ENCODE measurements around the gene SASH1. TPM values are rescaled to one million over a fixed set of nuclear protein-coding genes. Genes with fewer than 3 reads are reported as not detected.
"Not testable (repeated sequence)": the region's sequence is repeated elsewhere in the genome, so short reads cannot be mapped to it uniquely, and the experiment has no call there.

Gene SASH1
- total and polyA plus RNA-seq, 7 experiments from 2014 or later, result 0.24 to 7.8 (median 1.4) TPM; not detected in 2

GRCh38 chr6:148580442-148580841 lies 237.8 kb downstream of the SASH1 start:
- Mint-ChIP-seq H3K36me3 (no peaks in the 10 kb centered on the region), H3K27me3 (peaks cover 37 to 64% (median 45%) of the 10 kb centered on the region in 5 donors), H3K9me3 (peaks cover 4 to 22% (median 10%) of the 10 kb centered on the region in 11 donors), H3K27ac (no peak overlapping the region), H3K4me1 (peaks cover 0 to 2% (median 0%) of the 10 kb centered on the region in 7 donors), H3K4me3 (no peak overlapping the region)
- POLR2A ChIA-PET, result no interaction called here
- DNase-seq (no peak), ATAC-seq (no peak)
- H3K27me3 ChIP-seq (ENCODE audit: control insufficient read depth in 2 of 2, insufficient read depth in 2 of 2, low read length in 2 of 2), result no peaks in the 10 kb centered on the region
- H3K4me1 ChIP-seq (ENCODE audit: control insufficient read depth in 2 of 2, insufficient read depth in 2 of 2, low read length in 2 of 2), result no peaks in the 10 kb centered on the region
- intact Hi-C loops (cut with micrococcal nuclease), result no loop called here
- H3K4me3 ChIP-seq (ENCODE audit: low read length), result no peak overlapping the region
- no peaks in the 10 kb centered on the region for H3K9me3 ChIP-seq (ENCODE audit: control insufficient read depth in 2 of 3, low read length in 3 of 3)
- no peaks in the 10 kb centered on the region for H3K36me3 ChIP-seq (ENCODE audit: control insufficient read depth in 2 of 3, insufficient read depth in 3 of 3, low read length in 3 of 3)
- CTCF ChIA-PET, result no interaction called here
- no peak overlapping the region for H3K27ac ChIP-seq (ENCODE audit: low read depth, low read length)

- intact Hi-C loops (cut with micrococcal nuclease), result no loop called here
- Histone ChIP-seq H3K9me3 (ENCODE audit: control insufficient read depth in 2 of 3, low read length in 3 of 3) (no peaks in the 10 kb centered on the region), H3K4me3 (ENCODE audit: low read length) (no peak overlapping the region), H3K4me1 (ENCODE audit: control insufficient read depth in 2 of 2, insufficient read depth in 2 of 2, low read length in 2 of 2) (no peaks in the 10 kb centered on the region), H3K36me3 (ENCODE audit: control insufficient read depth in 2 of 3, insufficient read depth in 3 of 3, low read length in 3 of 3) (no peaks in the 10 kb centered on the region), H3K27me3 (ENCODE audit: control insufficient read depth in 2 of 2, insufficient read depth in 2 of 2, low read length in 2 of 2) (no peaks in the 10 kb centered on the region), H3K27ac (ENCODE audit: low read depth, low read length) (no peak overlapping the region)
- no peak overlapping the region for H3K4me3 Mint-ChIP-seq
- H3K4me1 Mint-ChIP-seq, result peaks cover 0 to 2% (median 0%) of the 10 kb centered on the region in 7 donors
- ATAC-seq (no peak), DNase-seq (no peak)
- CTCF ChIA-PET, result interaction anchor here (0.6 kb wide), 1 partner anchor 25 kb away, joined by 3 read pairs; no protein-coding TSS in a partner anchor
- POLR2A ChIA-PET, result no interaction called here
- H3K27me3 Mint-ChIP-seq, result peaks cover 37 to 68% (median 43%) of the 10 kb centered on the region in 5 donors
- H3K27ac Mint-ChIP-seq, result no peak overlapping the region
- peaks cover 8 to 47% (median 21%) of the 10 kb centered on the region in 11 donors for H3K9me3 Mint-ChIP-seq
- H3K36me3 Mint-ChIP-seq, result peaks cover 0 to 14% (median 4%) of the 10 kb centered on the region in 5 donors
Measured at GRCh38 chr6:148583631-148584030, 241.0 kb downstream of the SASH1 start.

- ATAC-seq; H3K27ac Mint-ChIP-seq; H3K36me3 ChIP-seq (ENCODE audit: control insufficient read depth in 2 of 3, insufficient read depth in 3 of 3, low read length in 3 of 3); DNase-seq; H3K9me3 ChIP-seq (ENCODE audit: control insufficient read depth in 2 of 3, low read length in 3 of 3); H3K27me3 ChIP-seq (ENCODE audit: control insufficient read depth in 2 of 2, insufficient read depth in 2 of 2, low read length in 2 of 2); H3K4me3 Mint-ChIP-seq; H3K4me3 ChIP-seq (ENCODE audit: low read length); POLR2A ChIA-PET; CTCF ChIA-PET; H3K4me1 ChIP-seq (ENCODE audit: control insufficient read depth in 2 of 2, insufficient read depth in 2 of 2, low read length in 2 of 2); H3K4me1 Mint-ChIP-seq; intact Hi-C loops (cut with micrococcal nuclease); H3K27ac ChIP-seq (ENCODE audit: low read depth, low read length): not testable (repeated sequence)
- peaks cover 0 to 14% (median 4%) of the 10 kb centered on the region in 5 donors for H3K36me3 Mint-ChIP-seq
- peaks cover 8 to 51% (median 21%) of the 10 kb centered on the region in 11 donors for H3K9me3 Mint-ChIP-seq
- peaks cover 23 to 61% (median 26%) of the 10 kb centered on the region in 5 donors for H3K27me3 Mint-ChIP-seq
Measured at GRCh38 chr6:148585641-148586040, 243.0 kb downstream of the SASH1 start.

GRCh38 chr6:148590883-148591282 lies 248.2 kb downstream of the SASH1 start:
- no peak overlapping the region for H3K4me3 ChIP-seq (ENCODE audit: low read length)
- Mint-ChIP-seq H3K36me3 (peaks cover 0 to 14% (median 4%) of the 10 kb centered on the region in 5 donors), H3K27ac (no peak overlapping the region), H3K27me3 (peaks cover 12 to 43% (median 21%) of the 10 kb centered on the region in 5 donors), H3K4me1 (peaks cover 0 to 3% (median 0%) of the 10 kb centered on the region in 7 donors), H3K9me3 (peaks cover 0 to 25% (median 9%) of the 10 kb centered on the region in 11 donors), H3K4me3 (no peak overlapping the region)
- H3K4me1 ChIP-seq (ENCODE audit: control insufficient read depth in 2 of 2, insufficient read depth in 2 of 2, low read length in 2 of 2), result no peaks in the 10 kb centered on the region
- H3K36me3 ChIP-seq (ENCODE audit: control insufficient read depth in 2 of 3, insufficient read depth in 3 of 3, low read length in 3 of 3), result no peaks in the 10 kb centered on the region
- no peak for ATAC-seq
- H3K27me3 ChIP-seq (ENCODE audit: control insufficient read depth in 2 of 2, insufficient read depth in 2 of 2, low read length in 2 of 2), result no peaks in the 10 kb centered on the region
- no peak overlapping the region for H3K27ac ChIP-seq (ENCODE audit: low read depth, low read length)
- ChIA-PET POLR2A (no interaction called here), CTCF (no interaction called here)
- DNase-seq, result no peak
- intact Hi-C loops (cut with micrococcal nuclease), result no loop called here
- no peaks in the 10 kb centered on the region for H3K9me3 ChIP-seq (ENCODE audit: control insufficient read depth in 2 of 3, low read length in 3 of 3)

- Histone ChIP-seq H3K27ac (ENCODE audit: low read depth, low read length) (no peak overlapping the region), H3K27me3 (ENCODE audit: control insufficient read depth in 2 of 2, insufficient read depth in 2 of 2, low read length in 2 of 2) (no peaks in the 10 kb centered on the region), H3K4me1 (ENCODE audit: control insufficient read depth in 2 of 2, insufficient read depth in 2 of 2, low read length in 2 of 2) (no peaks in the 10 kb centered on the region), H3K9me3 (ENCODE audit: control insufficient read depth in 2 of 3, low read length in 3 of 3) (no peaks in the 10 kb centered on the region), H3K4me3 (ENCODE audit: low read length) (no peak overlapping the region), H3K36me3 (ENCODE audit: control insufficient read depth in 2 of 3, insufficient read depth in 3 of 3, low read length in 3 of 3) (no peaks in the 10 kb centered on the region)
- Mint-ChIP-seq H3K27me3 (peaks cover 8 to 42% (median 15%) of the 10 kb centered on the region in 5 donors), H3K27ac (no peak overlapping the region), H3K9me3 (peaks cover 0 to 18% (median 3%) of the 10 kb centered on the region in 11 donors), H3K4me1 (peaks cover 0 to 3% (median 0%) of the 10 kb centered on the region in 7 donors), H3K36me3 (peaks cover 0 to 10% (median 3%) of the 10 kb centered on the region in 5 donors), H3K4me3 (no peak overlapping the region)
- ChIA-PET CTCF (no interaction called here), POLR2A (no interaction called here)
- intact Hi-C loops (cut with micrococcal nuclease), result no loop called here
- ATAC-seq, result no peak
- DNase-seq, result no peak
Measured at GRCh38 chr6:148591656-148592055, 249.0 kb downstream of the SASH1 start.

GRCh38 chr6:148593130-148593812 lies 250.6 kb downstream of the SASH1 start:
- H3K36me3 Mint-ChIP-seq, result peaks cover 0 to 2% (median 0%) of the 10 kb centered on the region in 5 donors

GRCh38 chr6:148593813-148594170 lies 251.2 kb downstream of the SASH1 start:
- CTCF ChIA-PET, result no interaction called here
- peaks cover 0 to 4% (median 0%) of the 10 kb centered on the region in 11 donors for H3K9me3 Mint-ChIP-seq
- no peaks in the 10 kb centered on the region for H3K36me3 Mint-ChIP-seq
- peaks cover 16 to 40% (median 20%) of the 10 kb centered on the region in 5 donors for H3K27me3 Mint-ChIP-seq
- intact Hi-C loops (cut with micrococcal nuclease), result no loop called here
- no peaks in the 10 kb centered on the region for H3K27me3 ChIP-seq (ENCODE audit: control insufficient read depth in 2 of 2, insufficient read depth in 2 of 2, low read length in 2 of 2)
- H3K4me1 Mint-ChIP-seq, result peaks cover 0 to 3% (median 0%) of the 10 kb centered on the region in 7 donors
- DNase-seq (no peak), ATAC-seq (no peak)
- H3K4me3 Mint-ChIP-seq, result no peak overlapping the region
- no peak overlapping the region for H3K27ac Mint-ChIP-seq
- no peaks in the 10 kb centered on the region for H3K4me1 ChIP-seq (ENCODE audit: control insufficient read depth in 2 of 2, insufficient read depth in 2 of 2, low read length in 2 of 2)
- no peaks in the 10 kb centered on the region for H3K36me3 ChIP-seq (ENCODE audit: control insufficient read depth in 2 of 3, insufficient read depth in 3 of 3, low read length in 3 of 3)
- no peaks in the 10 kb centered on the region for H3K9me3 ChIP-seq (ENCODE audit: control insufficient read depth in 2 of 3, low read length in 3 of 3)
- no peak overlapping the region for H3K27ac ChIP-seq (ENCODE audit: low read depth, low read length)
- H3K4me3 ChIP-seq (ENCODE audit: low read length), result no peak overlapping the region
- POLR2A ChIA-PET, result no interaction called here

More at GRCh38 chr6:148593130-148593812, 250.6 kb downstream of the SASH1 start:
- no peak for DNase-seq
- Histone ChIP-seq H3K27ac (ENCODE audit: low read depth, low read length) (no peak overlapping the region), H3K9me3 (ENCODE audit: control insufficient read depth in 2 of 3, low read length in 3 of 3) (no peaks in the 10 kb centered on the region), H3K4me3 (ENCODE audit: low read length) (no peak overlapping the region), H3K36me3 (ENCODE audit: control insufficient read depth in 2 of 3, insufficient read depth in 3 of 3, low read length in 3 of 3) (no peaks in the 10 kb centered on the region), H3K4me1 (ENCODE audit: control insufficient read depth in 2 of 2, insufficient read depth in 2 of 2, low read length in 2 of 2) (no peaks in the 10 kb centered on the region), H3K27me3 (ENCODE audit: control insufficient read depth in 2 of 2, insufficient read depth in 2 of 2, low read length in 2 of 2) (no peaks in the 10 kb centered on the region)
- CTCF ChIA-PET, result no interaction called here
- Mint-ChIP-seq H3K27me3 (peaks cover 12 to 37% (median 15%) of the 10 kb centered on the region in 5 donors), H3K4me3 (no peak overlapping the region), H3K9me3 (peaks cover 0 to 7% (median 0%) of the 10 kb centered on the region in 11 donors), H3K27ac (peak overlapping the region in 1 of 9 donors; percentile 45), H3K4me1 (peaks cover 0 to 3% (median 0%) of the 10 kb centered on the region in 7 donors)
- intact Hi-C loops (cut with micrococcal nuclease), result no loop called here
- POLR2A ChIA-PET, result no interaction called here
- no peak for ATAC-seq
